ENCODE data around the gene GAPDHS. TPM values are rescaled to one million over a fixed set of nuclear protein-coding genes. Genes with fewer than 3 reads are reported as not detected.

The GAPDHS gene
- polyA plus RNA-seq, 1 of the 3 experiments (the other 2 are of a cell fraction), result not detected

GRCh38 chr19:35578707-35579106 is 45.5 kb downstream of the GAPDHS start (continued):
- no peak for TF ChIP-seq REST (IDR thresholded peaks at IDR 0.05; ENCODE audit: low read depth, low read length)
- TF ChIP-seq, protein P1, sequence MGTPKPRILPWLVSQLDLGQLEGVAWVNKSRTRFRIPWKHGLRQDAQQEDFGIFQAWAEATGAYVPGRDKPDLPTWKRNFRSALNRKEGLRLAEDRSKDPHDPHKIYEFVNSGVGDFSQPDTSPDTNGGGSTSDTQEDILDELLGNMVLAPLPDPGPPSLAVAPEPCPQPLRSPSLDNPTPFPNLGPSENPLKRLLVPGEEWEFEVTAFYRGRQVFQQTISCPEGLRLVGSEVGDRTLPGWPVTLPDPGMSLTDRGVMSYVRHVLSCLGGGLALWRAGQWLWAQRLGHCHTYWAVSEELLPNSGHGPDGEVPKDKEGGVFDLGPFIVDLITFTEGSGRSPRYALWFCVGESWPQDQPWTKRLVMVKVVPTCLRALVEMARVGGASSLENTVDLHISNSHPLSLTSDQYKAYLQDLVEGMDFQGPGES (IDR thresholded peaks at IDR 0.05; ENCODE audit: low read depth, low read length), result no peak

DNA sequence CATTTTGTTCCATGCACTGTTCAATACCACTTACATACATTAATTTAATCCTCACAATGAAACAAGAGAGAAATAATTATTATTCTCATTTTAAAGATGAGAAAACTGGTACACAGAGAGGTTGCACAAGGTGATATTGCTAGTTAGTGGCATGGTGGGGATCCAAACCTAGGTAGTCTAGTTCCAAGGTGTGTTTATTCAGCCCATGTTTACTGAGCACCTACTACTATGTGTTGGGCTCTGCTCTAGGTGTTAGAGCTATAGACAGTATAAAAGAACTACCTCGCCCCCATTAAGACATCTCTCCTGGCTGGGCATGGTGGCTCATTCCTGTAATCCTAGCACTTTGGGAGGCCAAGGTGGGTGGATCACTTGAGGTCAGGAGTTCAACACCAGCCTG is 49.5 kb downstream of the GAPDHS start:
- 0% methylated on average over 1 of the region's 1 CpG for WGBS (ENCODE audit: low lambda C conversion rate)
- no peaks in the 10 kb centered on the region for H3K9me3 ChIP-seq
- DNase-seq, result no peak
- no peaks in the 10 kb centered on the region for H3K9me2 ChIP-seq
- no peak overlapping the region for H3K4me2 ChIP-seq
- H2AFZ ChIP-seq (ENCODE audit: low read depth), result no peak overlapping the region
- H3K27me3 ChIP-seq (ENCODE audit: insufficient read depth), result peaks cover 26% of the 10 kb centered on the region
- no peak overlapping the region for H3K27ac ChIP-seq (ENCODE audit: low read depth in 2 of 2, low read length in 1 of 2)
- ChIA-PET POLR2A (no interaction called here), CTCF (interaction anchor here (1.2 kb wide), 1 partner anchor 34 kb away, joined by 3 read pairs; no protein-coding TSS in a partner anchor)
- H4K20me1 ChIP-seq (ENCODE audit: insufficient read depth), result no peaks in the 10 kb centered on the region
- no peak overlapping the region for H3K9ac ChIP-seq
- H3K4me1 ChIP-seq (ENCODE audit: control insufficient read depth in 1 of 2, insufficient read depth in 2 of 2, low read depth in 1 of 2, low read length in 1 of 2), result no peaks in the 10 kb centered on the region
- TF ChIP-seq, protein P2, sequence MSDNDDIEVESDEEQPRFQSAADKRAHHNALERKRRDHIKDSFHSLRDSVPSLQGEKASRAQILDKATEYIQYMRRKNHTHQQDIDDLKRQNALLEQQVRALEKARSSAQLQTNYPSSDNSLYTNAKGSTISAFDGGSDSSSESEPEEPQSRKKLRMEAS (IDR thresholded peaks at IDR 0.05; ENCODE audit: low read depth), result no peak
- no peak for TF ChIP-seq FOXM1 (IDR thresholded peaks at IDR 0.05; ENCODE audit: low read depth)
- H3K79me2 ChIP-seq (ENCODE audit: insufficient read depth), result no peaks in the 10 kb centered on the region
- no peaks in the 10 kb centered on the region for H3F3A ChIP-seq (replicated peaks; ENCODE audit: insufficient read depth)
- H3K36me3 ChIP-seq (replicated peaks in 1 of 2; ENCODE audit: control insufficient read depth in 1 of 2, insufficient read depth in 2 of 2, low read length in 1 of 2), result no peaks in the 10 kb centered on the region
- H3K4me3 ChIP-seq (ENCODE audit: low read depth in 2 of 2, low read length in 1 of 2), result no peak overlapping the region

- Histone ChIP-seq H3K79me2 (ENCODE audit: insufficient read depth) (no peaks in the 10 kb centered on the region), H3K27ac (ENCODE audit: low read depth in 2 of 2, low read length in 1 of 2) (no peak within 1 kb of the TSS), H2AFZ (ENCODE audit: low read depth) (no peak within 1 kb of the TSS), H3K9me2 (no peaks in the 10 kb centered on the region), H3F3A (replicated peaks; ENCODE audit: insufficient read depth) (no peaks in the 10 kb centered on the region), H3K4me3 (ENCODE audit: low read depth in 2 of 2, low read length in 1 of 2) (no peak within 1 kb of the TSS), H3K27me3 (ENCODE audit: insufficient read depth) (peaks cover 48% of the 10 kb centered on the region), H3K36me3 (replicated peaks in 1 of 2; ENCODE audit: control insufficient read depth in 1 of 2, insufficient read depth in 2 of 2, low read length in 1 of 2) (no peaks in the 10 kb centered on the region), H3K4me2 (no peak within 1 kb of the TSS), H3K9ac (no peak within 1 kb of the TSS), H4K20me1 (ENCODE audit: insufficient read depth) (no peaks in the 10 kb centered on the region), H3K4me1 (ENCODE audit: control insufficient read depth in 1 of 2, insufficient read depth in 2 of 2, low read depth in 1 of 2, low read length in 1 of 2) (no peaks in the 10 kb centered on the region), H3K9me3 (no peaks in the 10 kb centered on the region)
- CTCF ChIA-PET, result no interaction called here
- POLR2A ChIA-PET, result no interaction called here
- 46% methylated on average over 12 of the region's 16 CpGs for WGBS (ENCODE audit: low lambda C conversion rate)
- peak; percentile 64 for DNase-seq
- TF ChIP-seq SIN3A (IDR thresholded peaks at IDR 0.05; ENCODE audit: borderline replicate concordance, low read depth, low read length) (no peak), JUND (IDR thresholded peaks at IDR 0.05) (no peak), YY1 (IDR thresholded peaks at IDR 0.05; ENCODE audit: low read depth) (no peak), MEF2A (IDR thresholded peaks at IDR 0.05; ENCODE audit: borderline replicate concordance, low read depth) (no peak), RFX5 (IDR thresholded peaks at IDR 0.05; ENCODE audit: low read length) (no peak), POLR2AphosphoS5 (IDR thresholded peaks at IDR 0.05; ENCODE audit: low read depth, low read length) (no peak), CTCF (IDR thresholded peaks at IDR 0.05) (no peak)
- TF ChIP-seq, protein P2 (IDR thresholded peaks at IDR 0.05; ENCODE audit: low read depth), result no peak
Measured at GRCh38 chr19:35585848-35586247, 52.6 kb downstream of the GAPDHS start, which contains the start of gene PMIS2. Gene PMIS2, plus strand, starts transcription at chr19:35586173. Its CDS starts 87 bp downstream, at chr19:35586260.
